NCI-H82 (cell line): ENCODE results near the gene IL10RA.
"Not testable (repeated sequence)": the region's sequence is repeated elsewhere in the genome, so short reads cannot be mapped to it uniquely, and the experiment has no call there.

Experiments used
- DNase-seq: peaks from one replicate; lab custom pipeline; 2025; lab: John Stamatoyannopoulos, UW

IL10RA gene

GRCh38 chr11:117961896-117962295, 24.3 kb upstream of the IL10RA start:
- no peak for DNase-seq

GRCh38 chr11:117962826-117963225, 23.4 kb upstream of the IL10RA start:
- DNase-seq = no peak

- DNase-seq = no peak
These were observed 19.3 kb upstream of the IL10RA start for GRCh38 chr11:117966908-117967307.

GRCh38 chr11:117969160-117969991, 16.8 kb upstream of the IL10RA start:
- no peak for DNase-seq

- no peak for DNase-seq
These were observed 15.7 kb upstream of the IL10RA start for GRCh38 chr11:117970400-117971024.

GRCh38 chr11:117972044-117972443, 14.2 kb upstream of the IL10RA start:
- no peak for DNase-seq

GRCh38 chr11:117972629-117973502, 13.3 kb upstream of the IL10RA start:
- no peak for DNase-seq

- DNase-seq = no peak
These were observed 12.7 kb upstream of the IL10RA start for GRCh38 chr11:117973503-117973860.

GRCh38 chr11:117976445-117976844, 9.7 kb upstream of the IL10RA start:
- DNase-seq = no peak

GRCh38 chr11:117977029-117977428, 9.2 kb upstream of the IL10RA start:
- DNase-seq = no peak

GRCh38 chr11:117977612-117978264, 8.5 kb upstream of the IL10RA start:
- DNase-seq = not testable (repeated sequence)

- not testable (repeated sequence) for DNase-seq
These were observed 7.8 kb upstream of the IL10RA start for GRCh38 chr11:117978291-117978910.

GRCh38 chr11:117978991-117979390, 7.2 kb upstream of the IL10RA start:
- DNase-seq = no peak

GRCh38 chr11:117979481-117980211, 6.5 kb upstream of the IL10RA start:
- no peak for DNase-seq

GRCh38 chr11:117980280-117980679, 5.9 kb upstream of the IL10RA start:
- DNase-seq = no peak

GRCh38 chr11:117980720-117981119, 5.5 kb upstream of the IL10RA start:
- DNase-seq = no peak

GRCh38 chr11:117983163-117983475, 3.1 kb upstream of the IL10RA start:
- no peak for DNase-seq

GRCh38 chr11:117984476-117984875, 1.7 kb upstream of the IL10RA start:
- DNase-seq = no peak

GRCh38 chr11:117986981-117987574, 884 bp downstream of the IL10RA start:
- no peak for DNase-seq

GRCh38 chr11:117989351-117990102, 3.3 kb downstream of the IL10RA start:
- no peak for DNase-seq
